Trophoblast cell (in vitro differentiated cells and primary cell): ENCODE measurements around the gene RBL2.

Experiments
- DNase-seq, 2 donors: peaks; one replicate each; pipeline ENCODE4 v3.0.0-alpha.2; 2016
- H2AFZ ChIP-seq: 2 replicates; pipeline ENCODE4 v1.6.1; 2013; ENCODE audit warnings: low read length, moderate library complexity, mild to moderate bottlenecking; ENCODE audit not compliant: insufficient read depth, poor library complexity
- H2AK5ac ChIP-seq: 2 replicates; pipeline ENCODE4 v1.6.1; 2013; ENCODE audit warnings: mild to moderate bottlenecking, low read length
- H2BK120ac ChIP-seq: 2 replicates; pipeline ENCODE4 v1.6.1; 2013; ENCODE audit warnings: low read length, mild to moderate bottlenecking, moderate library complexity; ENCODE audit not compliant: insufficient read depth, poor library complexity
- H2BK12ac ChIP-seq: 2 replicates; pipeline ENCODE4 v1.6.1; 2013; ENCODE audit warnings: mild to moderate bottlenecking, low read length, moderate library complexity
- H2BK5ac ChIP-seq: 2 replicates; pipeline ENCODE4 v1.6.1; 2013; ENCODE audit warnings: low read length, low read depth, moderate library complexity, mild to moderate bottlenecking; ENCODE audit not compliant: poor library complexity
- H3K14ac ChIP-seq: 2 replicates; pipeline ENCODE4 v1.6.1; 2013; ENCODE audit warnings: mild to moderate bottlenecking, low read length
- H3K18ac ChIP-seq: 2 replicates; pipeline ENCODE4 v1.6.1; 2013; ENCODE audit warnings: mild to moderate bottlenecking, low read length
- H3K23ac ChIP-seq: 2 replicates; pipeline ENCODE4 v1.6.1; 2013; ENCODE audit warnings: low read length
- H3K27ac ChIP-seq: 2 replicates; pipeline ENCODE4 v1.5.1; 2013; ENCODE audit warnings: low read depth, mild to moderate bottlenecking, inconsistent platforms, low read length, moderate library complexity
- H3K27me3 ChIP-seq: 2 replicates; pipeline ENCODE4 v1.6.1; 2013; ENCODE audit warnings: inconsistent platforms, mild to moderate bottlenecking, low read length, moderate library complexity; ENCODE audit not compliant: insufficient read depth
- H3K36me3 ChIP-seq, 2 experiments: 1 replicate in 1 of 2; 2 replicates in 1 of 2; pipeline ENCODE4 v1.6.1; 2013; ENCODE audit warnings: low read length in 2 of 2, mild to moderate bottlenecking in 2 of 2, moderate library complexity in 1 of 2; ENCODE audit not compliant: insufficient read depth in 2 of 2, control insufficient read depth in 1 of 2
- H3K4ac ChIP-seq: 2 replicates; pipeline ENCODE4 v1.6.1; 2013; ENCODE audit warnings: low read depth, mild to moderate bottlenecking, low read length, moderate library complexity
- H3K4me1 ChIP-seq, 2 experiments: 1 replicate in 1 of 2; 2 replicates in 1 of 2; pipeline ENCODE4 v1.6.1; 2013; ENCODE audit warnings: low read length in 2 of 2, mild to moderate bottlenecking in 2 of 2, moderate library complexity in 1 of 2; ENCODE audit not compliant: insufficient read depth in 2 of 2, control insufficient read depth in 1 of 2
- H3K4me2 ChIP-seq: 2 replicates; pipeline ENCODE4 v1.6.1; 2013; ENCODE audit warnings: inconsistent platforms, mild to moderate bottlenecking, low read length, moderate library complexity
- H3K4me3 ChIP-seq: 2 replicates; pipeline ENCODE4 v1.5.1; 2013; ENCODE audit warnings: mild to moderate bottlenecking, low read depth, low read length, inconsistent platforms
- H3K79me1 ChIP-seq: one replicate; pipeline ENCODE4 v1.6.1; 2013; ENCODE audit warnings: low read length
- H3K79me2 ChIP-seq: 2 replicates; pipeline ENCODE4 v1.6.1; 2013; ENCODE audit warnings: low read length, mild to moderate bottlenecking; ENCODE audit not compliant: control insufficient read depth, insufficient read depth, poor library complexity
- H3K9ac ChIP-seq: 2 replicates; pipeline ENCODE4 v1.6.1; 2013; ENCODE audit warnings: mild to moderate bottlenecking, low read length
- H3K9me3 ChIP-seq: 2 replicates; pipeline ENCODE4 v1.6.1; 2013; ENCODE audit warnings: low read depth, mild to moderate bottlenecking, control low read depth, inconsistent platforms, low read length; ENCODE audit not compliant: insufficient read depth
- H4K12ac ChIP-seq: 2 replicates; pipeline ENCODE4 v1.6.1; 2013; ENCODE audit warnings: low read depth, mild to moderate bottlenecking, low read length, moderate library complexity
- H4K8ac ChIP-seq: 2 replicates; pipeline ENCODE4 v1.6.1; 2013; ENCODE audit warnings: low read depth, mild to moderate bottlenecking, low read length, moderate library complexity
- H4K91ac ChIP-seq: one replicate; pipeline ENCODE4 v1.6.1; 2013; ENCODE audit warnings: low read depth, mild to moderate bottlenecking, low read length, moderate library complexity
- WGBS: extraction: QIAGEN DNeasy Blood & Tissue Kit; methylation state at CpG from one replicate; pipeline ENCODE4 v1.1.7; 2013; ENCODE audit warnings: missing lambda C conversion rate; ENCODE audit not compliant: insufficient read length, insufficient coverage; ENCODE audit errors: extremely low coverage; 5-methylcytosine and 5-hydroxymethylcytosine counted together

RBL2 gene

DNA sequence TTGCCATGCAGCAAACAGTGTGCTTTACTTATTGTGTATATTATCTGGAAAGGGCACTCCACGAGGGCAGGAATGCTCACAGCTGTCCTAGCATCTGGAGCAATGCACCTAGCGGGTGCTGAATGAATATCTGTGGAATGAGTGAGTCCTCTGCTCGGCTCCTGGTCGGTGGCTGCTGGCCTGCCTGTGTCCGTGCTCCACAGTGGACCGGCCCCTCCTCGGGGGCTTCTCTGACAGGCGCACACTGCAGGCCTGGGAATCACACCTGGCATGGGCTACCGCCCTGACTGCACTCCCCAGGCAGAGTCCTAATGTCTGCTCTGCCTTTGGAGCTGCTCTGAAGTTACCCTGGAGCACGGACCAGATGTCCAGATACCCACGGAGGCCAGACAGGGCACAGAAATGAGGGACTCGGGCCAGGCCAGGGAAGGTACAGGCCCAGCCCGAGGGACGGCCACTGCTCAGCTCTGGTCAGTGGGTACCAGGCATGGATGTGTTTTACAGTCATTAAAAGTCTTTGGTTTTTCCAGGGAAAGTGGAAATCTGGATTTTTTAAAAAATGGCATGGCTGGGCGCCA lies 89.8 kb downstream of the RBL2 start:
- peak in 1 of 2 donors; percentile 27 for DNase-seq
- no peak overlapping the region for H3K9ac ChIP-seq
- H4K91ac ChIP-seq, result no peak overlapping the region
- no peak overlapping the region for H3K18ac ChIP-seq
- no peaks in the 10 kb centered on the region for H3K27me3 ChIP-seq
- no peak overlapping the region for H3K4me2 ChIP-seq
- H3K36me3 ChIP-seq, result no peaks in the 10 kb centered on the region
- H3K9me3 ChIP-seq, result peaks cover 3% of the 10 kb centered on the region
- H4K8ac ChIP-seq, result no peak overlapping the region
- H3K4me3 ChIP-seq, result no peak overlapping the region
- no peak overlapping the region for H4K12ac ChIP-seq
- H3K79me2 ChIP-seq, result no peaks in the 10 kb centered on the region
- no CpG with 5 or more reads among the region's 15 CpGs for WGBS
- no peak overlapping the region for H3K27ac ChIP-seq
- no peak overlapping the region for H3K4ac ChIP-seq
- H3K14ac ChIP-seq, result no peak overlapping the region
- H3K23ac ChIP-seq, result no peak overlapping the region
- no peak overlapping the region for H2BK5ac ChIP-seq
- no peak overlapping the region for H2AK5ac ChIP-seq
- H3K4me1 ChIP-seq, result no peaks in the 10 kb centered on the region
- H3K79me1 ChIP-seq, result no peaks in the 10 kb centered on the region
- H2BK120ac ChIP-seq, result no peak overlapping the region
- no peak overlapping the region for H2AFZ ChIP-seq
- no peak overlapping the region for H2BK12ac ChIP-seq

DNA sequence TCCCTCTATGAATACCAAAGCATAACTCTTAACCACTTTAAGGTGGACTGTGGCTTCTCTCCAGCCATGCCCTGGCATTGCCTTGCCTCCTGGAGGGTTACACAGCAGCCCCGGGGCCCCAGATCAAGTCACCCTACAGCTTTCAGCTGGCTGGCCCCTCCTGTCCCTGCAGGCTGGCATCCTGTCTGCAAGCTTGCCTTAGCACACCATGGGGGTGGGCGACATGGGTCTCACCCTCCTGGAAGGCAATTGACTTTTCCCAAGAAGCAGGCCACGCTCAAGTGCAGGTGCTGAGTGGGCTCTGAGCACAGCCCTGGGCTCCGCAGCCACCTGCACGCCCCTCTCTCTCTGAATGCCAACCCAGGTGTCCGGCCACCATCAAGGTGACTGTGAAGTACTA lies 94.5 kb downstream of the RBL2 start:
- H2BK5ac ChIP-seq, result no peak overlapping the region
- no peaks in the 10 kb centered on the region for H3K79me1 ChIP-seq
- H3K27ac ChIP-seq, result no peak overlapping the region
- H3K14ac ChIP-seq, result no peak overlapping the region
- H3K4me1 ChIP-seq, result no peaks in the 10 kb centered on the region
- no peak overlapping the region for H3K4me3 ChIP-seq
- no peak overlapping the region for H4K12ac ChIP-seq
- H2BK12ac ChIP-seq, result no peak overlapping the region
- no peak overlapping the region for H2AK5ac ChIP-seq
- no peak overlapping the region for H3K9ac ChIP-seq
- H3K23ac ChIP-seq, result no peak overlapping the region
- no peak overlapping the region for H3K4me2 ChIP-seq
- no peaks in the 10 kb centered on the region for H3K79me2 ChIP-seq
- DNase-seq, result no peak
- no peak overlapping the region for H2BK120ac ChIP-seq
- no peak overlapping the region for H4K8ac ChIP-seq
- no peaks in the 10 kb centered on the region for H3K27me3 ChIP-seq
- peaks cover 3% of the 10 kb centered on the region for H3K9me3 ChIP-seq
- no peaks in the 10 kb centered on the region for H3K36me3 ChIP-seq
- no peak overlapping the region for H2AFZ ChIP-seq
- H3K4ac ChIP-seq, result no peak overlapping the region
- no peak overlapping the region for H4K91ac ChIP-seq
- no peak overlapping the region for H3K18ac ChIP-seq
- no CpG with 5 or more reads among the region's 6 CpGs for WGBS

DNA sequence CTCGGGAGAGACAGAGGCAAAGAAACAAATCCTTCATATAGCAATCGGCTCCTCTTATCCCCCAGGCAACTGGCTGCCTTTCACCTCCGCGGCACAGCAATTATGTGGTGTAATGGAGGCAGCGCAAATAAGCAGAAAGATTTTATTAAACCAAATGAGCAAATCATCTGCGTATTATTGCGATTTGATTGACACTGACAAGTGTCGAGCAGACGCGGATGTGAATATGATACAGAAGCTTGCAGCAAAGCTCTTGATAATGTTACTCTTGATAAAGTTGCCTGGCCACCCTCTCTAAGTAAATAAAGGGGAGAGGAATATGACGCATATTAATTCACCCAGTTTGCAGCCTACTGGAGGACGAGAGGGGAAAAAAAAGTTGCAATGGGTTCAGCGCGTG lies 95.2 kb downstream of the RBL2 start:
- Histone ChIP-seq H3K79me2 (no peaks in the 10 kb centered on the region), H2BK12ac (no peak overlapping the region), H3K23ac (no peak overlapping the region), H3K4me2 (no peak overlapping the region), H2BK120ac (no peak overlapping the region), H4K91ac (no peak overlapping the region), H3K4ac (no peak overlapping the region), H3K14ac (no peak overlapping the region), H3K9ac (no peak overlapping the region), H3K79me1 (no peaks in the 10 kb centered on the region), H3K27ac (no peak overlapping the region), H4K12ac (no peak overlapping the region), H3K4me1 (no peaks in the 10 kb centered on the region), H3K18ac (no peak overlapping the region), H4K8ac (no peak overlapping the region), H2BK5ac (no peak overlapping the region), H3K36me3 (no peaks in the 10 kb centered on the region), H2AK5ac (no peak overlapping the region), H3K9me3 (peaks cover 3% of the 10 kb centered on the region), H3K4me3 (no peak overlapping the region), H2AFZ (no peak overlapping the region), H3K27me3 (no peaks in the 10 kb centered on the region)
- no CpG with 5 or more reads among the region's 14 CpGs for WGBS
- no peak for DNase-seq

DNA sequence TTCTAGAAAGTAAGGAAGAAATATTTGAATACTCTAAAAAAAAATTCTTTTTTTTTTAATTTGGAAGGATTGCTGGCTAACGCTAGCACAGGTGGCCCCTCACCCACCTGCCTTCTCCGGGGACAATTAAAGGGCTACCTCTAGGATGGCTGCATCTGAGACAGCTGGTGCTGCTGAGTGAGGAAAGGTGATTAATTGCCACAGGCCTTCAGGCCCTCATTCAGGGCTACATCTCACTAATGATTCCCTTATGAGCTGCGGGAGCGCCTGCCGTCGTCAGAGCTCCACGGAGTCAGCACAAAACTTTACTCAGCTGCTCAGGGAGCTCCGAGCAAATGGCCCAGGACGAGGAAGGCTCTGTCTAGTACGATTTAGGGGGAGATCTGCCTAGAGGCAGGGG lies 95.8 kb downstream of the RBL2 start:
- Histone ChIP-seq H3K9ac (no peak overlapping the region), H3K79me2 (no peaks in the 10 kb centered on the region), H3K4me2 (no peak overlapping the region), H3K36me3 (no peaks in the 10 kb centered on the region), H3K14ac (no peak overlapping the region), H4K12ac (no peak overlapping the region), H2BK120ac (no peak overlapping the region), H3K4ac (no peak overlapping the region), H2AK5ac (no peak overlapping the region), H2BK5ac (no peak overlapping the region), H3K4me1 (no peaks in the 10 kb centered on the region), H4K91ac (no peak overlapping the region), H4K8ac (no peak overlapping the region), H3K9me3 (peaks cover 3% of the 10 kb centered on the region), H3K23ac (no peak overlapping the region), H3K79me1 (no peaks in the 10 kb centered on the region), H3K4me3 (no peak overlapping the region), H2AFZ (no peak overlapping the region), H3K27me3 (no peaks in the 10 kb centered on the region), H2BK12ac (no peak overlapping the region), H3K27ac (no peak overlapping the region), H3K18ac (no peak overlapping the region)
- no CpG with 5 or more reads among the region's 10 CpGs for WGBS
- no peak for DNase-seq
